ENCODE data around the gene ITGA7.

DNA sequence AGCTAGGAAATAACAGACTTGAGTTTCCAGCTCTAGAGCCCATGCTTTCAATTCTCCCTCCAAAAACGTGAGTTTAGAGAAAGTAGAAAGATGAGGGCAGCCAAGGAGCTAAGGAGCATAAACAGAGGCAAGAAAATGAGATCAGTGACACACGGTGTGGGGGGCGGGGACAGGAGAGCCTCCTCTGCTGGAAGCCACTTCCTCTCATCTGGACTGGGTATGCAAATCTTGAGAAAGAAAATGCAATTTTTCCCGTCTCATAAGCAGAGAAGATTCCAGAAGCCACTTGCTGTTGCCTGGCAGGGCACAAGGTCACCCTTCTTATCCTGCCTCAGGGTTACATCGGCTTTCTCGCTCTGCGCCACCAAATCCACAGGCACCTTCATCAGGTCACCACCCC lies 65.0 kb downstream of the ITGA7 start:
- TF ChIP-seq, protein P1, sequence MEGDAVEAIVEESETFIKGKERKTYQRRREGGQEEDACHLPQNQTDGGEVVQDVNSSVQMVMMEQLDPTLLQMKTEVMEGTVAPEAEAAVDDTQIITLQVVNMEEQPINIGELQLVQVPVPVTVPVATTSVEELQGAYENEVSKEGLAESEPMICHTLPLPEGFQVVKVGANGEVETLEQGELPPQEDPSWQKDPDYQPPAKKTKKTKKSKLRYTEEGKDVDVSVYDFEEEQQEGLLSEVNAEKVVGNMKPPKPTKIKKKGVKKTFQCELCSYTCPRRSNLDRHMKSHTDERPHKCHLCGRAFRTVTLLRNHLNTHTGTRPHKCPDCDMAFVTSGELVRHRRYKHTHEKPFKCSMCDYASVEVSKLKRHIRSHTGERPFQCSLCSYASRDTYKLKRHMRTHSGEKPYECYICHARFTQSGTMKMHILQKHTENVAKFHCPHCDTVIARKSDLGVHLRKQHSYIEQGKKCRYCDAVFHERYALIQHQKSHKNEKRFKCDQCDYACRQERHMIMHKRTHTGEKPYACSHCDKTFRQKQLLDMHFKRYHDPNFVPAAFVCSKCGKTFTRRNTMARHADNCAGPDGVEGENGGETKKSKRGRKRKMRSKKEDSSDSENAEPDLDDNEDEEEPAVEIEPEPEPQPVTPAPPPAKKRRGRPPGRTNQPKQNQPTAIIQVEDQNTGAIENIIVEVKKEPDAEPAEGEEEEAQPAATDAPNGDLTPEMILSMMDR (IDR thresholded peaks at IDR 0.05): no peak
- TF ChIP-seq POLR2A (IDR thresholded peaks at IDR 0.05) (no peak), EP300 (IDR thresholded peaks at IDR 0.05) (no peak)

Data from upper lobe of left lung (tissue), 4 donors.